ENCODE data around the gene CSTF1.

Gene CSTF1

GRCh38 chr20:56352345-56353055, 39.9 kb upstream of the CSTF1 start:
- TF ChIP-seq SPI1 (IDR thresholded peaks at IDR 0.05; ENCODE audit: low read depth, low read length) (no peak), POLR2AphosphoS5 (IDR thresholded peaks at IDR 0.05; ENCODE audit: low read depth, low read length) (no peak), TAF1 (IDR thresholded peaks at IDR 0.05; ENCODE audit: low read depth, low read length) (no peak), POLR2A (IDR thresholded peaks at IDR 0.05; ENCODE audit: low read depth, low read length) (no peak), POU2F2 (IDR thresholded peaks at IDR 0.05; ENCODE audit: low read depth, low read length) (no peak), PAX5 (IDR thresholded peaks at IDR 0.05; ENCODE audit: insufficient read depth, low read length, severe bottlenecking) (no peak)
- DNase-seq (ENCODE audit: insufficient read length, low spot score) (no peak), FAIRE-seq (no peak)

- no peak for DNase-seq (ENCODE audit: insufficient read length, low spot score)
- TF ChIP-seq POLR2AphosphoS5 (IDR thresholded peaks at IDR 0.05; ENCODE audit: low read depth, low read length) = no peak
- FAIRE-seq = no peak
Measured at GRCh38 chr20:56353356-56353755, 39.1 kb upstream of the CSTF1 start.

GRCh38 chr20:56358070-56358469, 34.4 kb upstream of the CSTF1 start:
- TF ChIP-seq PAX5 (IDR thresholded peaks at IDR 0.05; ENCODE audit: insufficient read depth, low read length, severe bottlenecking) (no peak), POU2F2 (IDR thresholded peaks at IDR 0.05; ENCODE audit: low read depth, low read length) (no peak), POLR2AphosphoS5 (IDR thresholded peaks at IDR 0.05; ENCODE audit: low read depth, low read length) (no peak), SPI1 (IDR thresholded peaks at IDR 0.05; ENCODE audit: low read depth, low read length) (no peak), POLR2A (IDR thresholded peaks at IDR 0.05; ENCODE audit: low read depth, low read length) (no peak), TAF1 (IDR thresholded peaks at IDR 0.05; ENCODE audit: low read depth, low read length) (no peak)
- no peak for DNase-seq (ENCODE audit: insufficient read length, low spot score)
- FAIRE-seq = no peak

- TF ChIP-seq POLR2AphosphoS5 (IDR thresholded peaks at IDR 0.05; ENCODE audit: low read depth, low read length) (no peak), POLR2A (IDR thresholded peaks at IDR 0.05; ENCODE audit: low read depth, low read length) (no peak), PAX5 (IDR thresholded peaks at IDR 0.05; ENCODE audit: insufficient read depth, low read length, severe bottlenecking) (no peak), POU2F2 (IDR thresholded peaks at IDR 0.05; ENCODE audit: low read depth, low read length) (no peak), TAF1 (IDR thresholded peaks at IDR 0.05; ENCODE audit: low read depth, low read length) (no peak)
- DNase-seq (ENCODE audit: insufficient read length, low spot score) = peak; percentile 98
- peak; percentile 58 for FAIRE-seq
Measured at GRCh38 chr20:56358600-56359211, 33.7 kb upstream of the CSTF1 start, which contains the start of gene FAM210B. FAM210B (plus strand) TSS chr20:56358974; CDS start chr20:56359006, 32 bp downstream.

GRCh38 chr20:56359212-56360132, 33.0 kb upstream of the CSTF1 start:
- TF ChIP-seq POLR2A (IDR thresholded peaks at IDR 0.05; ENCODE audit: low read depth, low read length) (no peak), POLR2AphosphoS5 (IDR thresholded peaks at IDR 0.05; ENCODE audit: low read depth, low read length) (no peak), POU2F2 (IDR thresholded peaks at IDR 0.05; ENCODE audit: low read depth, low read length) (no peak), PAX5 (IDR thresholded peaks at IDR 0.05; ENCODE audit: insufficient read depth, low read length, severe bottlenecking) (no peak), TAF1 (IDR thresholded peaks at IDR 0.05; ENCODE audit: low read depth, low read length) (no peak), SPI1 (IDR thresholded peaks at IDR 0.05; ENCODE audit: low read depth, low read length) (no peak)
- FAIRE-seq = no peak
- DNase-seq (ENCODE audit: insufficient read length, low spot score) = peak; percentile 39

GRCh38 chr20:56360133-56360907, 32.1 kb upstream of the CSTF1 start:
- FAIRE-seq (no peak), DNase-seq (ENCODE audit: insufficient read length, low spot score) (peak; percentile 21)

GRCh38 chr20:56360908-56361205, 31.6 kb upstream of the CSTF1 start:
- DNase-seq (ENCODE audit: insufficient read length, low spot score) = no peak
- no peak for TF ChIP-seq PAX5 (IDR thresholded peaks at IDR 0.05; ENCODE audit: insufficient read depth, low read length, severe bottlenecking)
- TF ChIP-seq POLR2A (IDR thresholded peaks at IDR 0.05; ENCODE audit: low read depth, low read length) = no peak
- TF ChIP-seq TAF1 (IDR thresholded peaks at IDR 0.05; ENCODE audit: low read depth, low read length) = no peak
- no peak for TF ChIP-seq POU2F2 (IDR thresholded peaks at IDR 0.05; ENCODE audit: low read depth, low read length)
- no peak for TF ChIP-seq SPI1 (IDR thresholded peaks at IDR 0.05; ENCODE audit: low read depth, low read length)
- TF ChIP-seq POLR2AphosphoS5 (IDR thresholded peaks at IDR 0.05; ENCODE audit: low read depth, low read length) = no peak
- no peak for FAIRE-seq

More at GRCh38 chr20:56360133-56360907, 32.1 kb upstream of the CSTF1 start:
- TF ChIP-seq PAX5 (IDR thresholded peaks at IDR 0.05; ENCODE audit: insufficient read depth, low read length, severe bottlenecking) (no peak), POU2F2 (IDR thresholded peaks at IDR 0.05; ENCODE audit: low read depth, low read length) (no peak), POLR2AphosphoS5 (IDR thresholded peaks at IDR 0.05; ENCODE audit: low read depth, low read length) (no peak), SPI1 (IDR thresholded peaks at IDR 0.05; ENCODE audit: low read depth, low read length) (no peak), TAF1 (IDR thresholded peaks at IDR 0.05; ENCODE audit: low read depth, low read length) (no peak), POLR2A (IDR thresholded peaks at IDR 0.05; ENCODE audit: low read depth, low read length) (no peak)

- FAIRE-seq (no peak), DNase-seq (ENCODE audit: insufficient read length, low spot score) (no peak)
- TF ChIP-seq SPI1 (IDR thresholded peaks at IDR 0.05; ENCODE audit: low read depth, low read length) = no peak
- TF ChIP-seq POU2F2 (IDR thresholded peaks at IDR 0.05; ENCODE audit: low read depth, low read length) = no peak
- no peak for TF ChIP-seq POLR2AphosphoS5 (IDR thresholded peaks at IDR 0.05; ENCODE audit: low read depth, low read length)
- no peak for TF ChIP-seq POLR2A (IDR thresholded peaks at IDR 0.05; ENCODE audit: low read depth, low read length)
- TF ChIP-seq TAF1 (IDR thresholded peaks at IDR 0.05; ENCODE audit: low read depth, low read length) = no peak
- TF ChIP-seq PAX5 (IDR thresholded peaks at IDR 0.05; ENCODE audit: insufficient read depth, low read length, severe bottlenecking) = no peak
Measured at GRCh38 chr20:56361900-56362299, 30.5 kb upstream of the CSTF1 start.
